ENCODE results near the gene HORMAD1.
"Not testable (repeated sequence)": the region's sequence is repeated elsewhere in the genome, so short reads cannot be mapped to it uniquely, and the experiment has no call there.

HORMAD1 gene

GRCh38 chr1:150720703-150721102 lies at the start of gene HORMAD1:
HORMAD1 (minus strand) TSS chr1:150720895; CDS start chr1:150719505, 1,390 bp downstream.
- no peak for DNase-seq (ENCODE audit: low read depth)
- H3K4me3 ChIP-seq (ENCODE audit: low read length), result no peak within 1 kb of the TSS
- no peak for TF ChIP-seq CTCF (conservative IDR thresholded peaks at IDR 0.05; ENCODE audit: low read depth, low read length)

- H3K4me3 ChIP-seq (ENCODE audit: low read length); DNase-seq (ENCODE audit: low read depth): not testable (repeated sequence)
Measured at GRCh38 chr1:150767704-150768103, 47.0 kb upstream of the HORMAD1 start.

- not testable (repeated sequence) for DNase-seq (ENCODE audit: low read depth); H3K4me3 ChIP-seq (ENCODE audit: low read length)
Measured at GRCh38 chr1:150765977-150766301, 45.2 kb upstream of the HORMAD1 start.

- H3K4me3 ChIP-seq (ENCODE audit: low read length), result no peak within 1 kb of the TSS
- no peak for TF ChIP-seq CTCF (conservative IDR thresholded peaks at IDR 0.05; ENCODE audit: low read depth, low read length)
- no peak for DNase-seq (ENCODE audit: low read depth)
Measured at GRCh38 chr1:150765296-150765976, 44.7 kb upstream of the HORMAD1 start, which contains the start of gene CTSS. CTSS (minus strand) TSS chr1:150765778; CDS start chr1:150764763, 1,015 bp downstream.

GRCh38 chr1:150764617-150765101 lies 44.0 kb upstream of the HORMAD1 start:
- no peak for TF ChIP-seq CTCF (conservative IDR thresholded peaks at IDR 0.05; ENCODE audit: low read depth, low read length)
- peak; percentile 7 for DNase-seq (ENCODE audit: low read depth)
- no peak overlapping the region for H3K4me3 ChIP-seq (ENCODE audit: low read length)

GRCh38 chr1:150763018-150763417 lies 42.3 kb upstream of the HORMAD1 start:
- no peak for TF ChIP-seq CTCF (conservative IDR thresholded peaks at IDR 0.05; ENCODE audit: low read depth, low read length)
- H3K4me3 ChIP-seq (ENCODE audit: low read length), result no peak overlapping the region
- DNase-seq (ENCODE audit: low read depth), result no peak

GRCh38 chr1:150762552-150762951 lies 41.9 kb upstream of the HORMAD1 start:
- TF ChIP-seq CTCF (conservative IDR thresholded peaks at IDR 0.05; ENCODE audit: low read depth, low read length), result no peak
- H3K4me3 ChIP-seq (ENCODE audit: low read length), result no peak overlapping the region
- DNase-seq (ENCODE audit: low read depth), result no peak

- TF ChIP-seq CTCF (conservative IDR thresholded peaks at IDR 0.05; ENCODE audit: low read depth, low read length), result no peak
- no peak for DNase-seq (ENCODE audit: low read depth)
- no peak overlapping the region for H3K4me3 ChIP-seq (ENCODE audit: low read length)
Measured at GRCh38 chr1:150761801-150762200, 41.1 kb upstream of the HORMAD1 start.

Measured in retinal pigment epithelial cell (primary cell).